CD14-positive monocyte (primary cell): ENCODE measurements around the gene LRRC3. TPM values are rescaled to one million over a fixed set of nuclear protein-coding genes. Genes with fewer than 3 reads are reported as not detected.

Experiments used
- DNase-seq, 3 donors: peaks; one replicate each; pipeline ENCODE4 v3.0.0-alpha.2; 2011 to 2022
- H2AFZ ChIP-seq: 2 replicates; pipeline ENCODE4 v1.6.0; 2012; ENCODE audit warnings: mild to moderate bottlenecking, low read depth, low read length, inconsistent platforms; ENCODE audit not compliant: insufficient read depth, poor library complexity, severe bottlenecking
- H3K27ac ChIP-seq, 2 donors: 1 replicate in 1 of 2; 2 replicates in 1 of 2; pipeline ENCODE4 v1.5.1; 2012 to 2013; ENCODE audit warnings: low read length in 2 of 2, control low read depth in 1 of 2, inconsistent platforms in 1 of 2, low read depth in 1 of 2, mild to moderate bottlenecking in 1 of 2
- H3K27me3 ChIP-seq, 2 donors: one replicate each; pipeline versions ENCODE4 v1.6.0 to v1.6.1; 2011 to 2013; ENCODE audit warnings: low read length in 2 of 2; ENCODE audit not compliant: control insufficient read depth in 2 of 2, insufficient read depth in 2 of 2
- H3K36me3 ChIP-seq, 2 donors: replicated peaks in 1 of 2; 1 replicate in 1 of 2; 2 replicates in 1 of 2; pipeline versions ENCODE4 v1.5.1 to v1.6.1; 2012 to 2013; ENCODE audit warnings: low read length in 2 of 2, control low read depth in 1 of 2, inconsistent platforms in 1 of 2, mild to moderate bottlenecking in 1 of 2; ENCODE audit not compliant: insufficient read depth in 2 of 2, control insufficient read depth in 1 of 2
- H3K4me1 ChIP-seq, 2 donors: 1 replicate in 1 of 2; 2 replicates in 1 of 2; pipeline versions ENCODE4 v1.5.1 to v1.6.1; 2012 to 2013; ENCODE audit warnings: low read length in 2 of 2, control low read depth in 1 of 2, inconsistent platforms in 1 of 2, mild to moderate bottlenecking in 1 of 2, moderate library complexity in 1 of 2; ENCODE audit not compliant: insufficient read depth in 2 of 2, control insufficient read depth in 1 of 2
- H3K4me2 ChIP-seq: replicated peaks from 2 replicates; pipeline ENCODE3; 2012; ENCODE audit warnings: low read length, moderate library complexity, mild to moderate bottlenecking; ENCODE audit not compliant: poor library complexity, severe bottlenecking; ENCODE audit errors: extremely low read depth
- H3K4me3 ChIP-seq, 3 experiments: fragments of 200-600 bp in 1 of 3; sonication (generic) in 1 of 3; replicated peaks in 1 of 3; 1 replicate in 2 of 3; 2 replicates in 1 of 3; pipeline ENCODE4 v1.5.1; 2011 to 2013; ENCODE audit warnings: low read length in 3 of 3, mild to moderate bottlenecking in 3 of 3, control low read depth in 2 of 3, low read depth in 2 of 3, inconsistent platforms in 1 of 3, moderate library complexity in 1 of 3
- H3K79me2 ChIP-seq: 2 replicates; pipeline ENCODE4 v1.6.0; 2012; ENCODE audit warnings: mild to moderate bottlenecking, control low read depth, inconsistent platforms, low read length, moderate library complexity; ENCODE audit not compliant: insufficient read depth
- H3K9ac ChIP-seq: 2 replicates; pipeline ENCODE4 v1.6.0; 2017; ENCODE audit warnings: low read length, mild to moderate bottlenecking; ENCODE audit not compliant: insufficient read depth, poor library complexity, severe bottlenecking
- H3K9me3 ChIP-seq, 2 donors: replicated peaks in 1 of 2; 1 replicate in 1 of 2; 2 replicates in 1 of 2; pipeline versions ENCODE4 v1.5.1 to v1.6.1; 2012 to 2013; ENCODE audit warnings: low read length in 2 of 2, control low read depth in 1 of 2; ENCODE audit not compliant: control insufficient read depth in 1 of 2, insufficient read depth in 1 of 2
- H4K20me1 ChIP-seq: 2 replicates; pipeline ENCODE4 v1.6.0; 2012; ENCODE audit warnings: mild to moderate bottlenecking, low read length, control low read depth, moderate library complexity; ENCODE audit not compliant: insufficient read depth
- H3K27ac Mint-ChIP-seq, 7 donors: one replicate each; pipeline ENCODE4 v1.8.0; 2020; ENCODE audit warnings: mild to moderate bottlenecking in 7 of 7, mixed read lengths in 7 of 7, moderate library complexity in 6 of 7, inconsistent platforms in 2 of 7
- H3K27me3 Mint-ChIP-seq, 3 donors: one replicate each; pipeline ENCODE4 v1.8.0; 2021 to 2022; ENCODE audit warnings: low read depth in 3 of 3, mild to moderate bottlenecking in 3 of 3, mixed read lengths in 3 of 3, moderate library complexity in 3 of 3, inconsistent platforms in 1 of 3
- H3K36me3 Mint-ChIP-seq, 2 donors: one replicate each; pipeline ENCODE4 v1.8.0; 2020; ENCODE audit warnings: mixed read lengths in 2 of 2, inconsistent platforms in 1 of 2, mild to moderate bottlenecking in 1 of 2
- H3K4me1 Mint-ChIP-seq: one replicate; pipeline ENCODE4 v1.8.0; 2020; ENCODE audit warnings: mild to moderate bottlenecking, mixed read lengths
- H3K4me3 Mint-ChIP-seq, 2 donors: one replicate each; pipeline ENCODE4 v1.8.0; 2020; ENCODE audit warnings: mild to moderate bottlenecking in 2 of 2, mixed read lengths in 2 of 2, moderate library complexity in 1 of 2
- H3K9me3 Mint-ChIP-seq, 7 donors: one replicate each; pipeline ENCODE4 v1.8.0; 2020 to 2022; ENCODE audit warnings: mixed read lengths in 7 of 7, mild to moderate bottlenecking in 6 of 7, moderate library complexity in 6 of 7, inconsistent platforms in 2 of 7
- CTCF ChIP-seq: fragments of 200-600 bp; IDR thresholded peaks from one replicate; pipeline ENCODE4 v1.8.0; 2022; ENCODE audit warnings: antibody characterized with exemption, mild to moderate bottlenecking
- WGBS: methylation state at CpG from one replicate; pipeline ENCODE4 v1.1.5; 2013; ENCODE audit warnings: missing lambda C conversion rate; ENCODE audit not compliant: insufficient coverage; 5-methylcytosine and 5-hydroxymethylcytosine counted together
- intact Hi-C, 2 donors: fragments of 100-400 bp; cut with micrococcal nuclease; formaldehyde crosslinking; loops; one replicate each; pipeline versions ENCODE4 v1.15.0 to v1.15.1; 2023
- polyA plus RNA-seq, 3 donors: library from polyadenylated mRNA; depleted of rRNA in 1 of 3; unstranded in 2 of 3; stranded (reverse) in 1 of 3; fragments of 300-500 nt in 2 of 3; fragments of >200 nt in 1 of 3; fragmentation: Illumina TruSeq in 2 of 3; gene quantifications; 1 replicate in 2 of 3; 2 replicates in 1 of 3; pipeline ENCODE4 v1.2.3, GENCODE V29; 2012 to 2021

Gene LRRC3
- polyA plus RNA-seq, 3 donors: 0.30 to 0.59 (median 0.41) TPM

- Histone ChIP-seq H3K4me3 (no peak overlapping the region), H3K9me3 (peaks cover 0 to 5% of the 10 kb centered on the region in 2 donors), H3K79me2 (no peaks in the 10 kb centered on the region), H3K27ac (no peak overlapping the region), H3K4me2 (no peak overlapping the region), H3K9ac (no peak overlapping the region), H2AFZ (no peak overlapping the region), H3K36me3 (peaks cover 86 to 94% of the 10 kb centered on the region in 2 donors), H4K20me1 (peaks cover 4% of the 10 kb centered on the region), H3K4me1 (no peaks in the 10 kb centered on the region), H3K27me3 (no peaks in the 10 kb centered on the region)
- DNase-seq: no peak
- TF ChIP-seq CTCF: no peak
- 88% methylated on average over 8 of the region's 11 CpGs for WGBS
- no peaks in the 10 kb centered on the region for H3K4me1 Mint-ChIP-seq
- intact Hi-C loops: no loop called here
- H3K4me3 Mint-ChIP-seq: no peak overlapping the region
- H3K27me3 Mint-ChIP-seq: peaks cover 0 to 2% (median 0%) of the 10 kb centered on the region in 3 donors
- peaks cover 70 to 91% of the 10 kb centered on the region in 2 donors for H3K36me3 Mint-ChIP-seq
- H3K9me3 Mint-ChIP-seq: peaks cover under 1 to 18% (median 3%) of the 10 kb centered on the region in 7 donors
- H3K27ac Mint-ChIP-seq: peak overlapping the region in 1 of 7 donors; percentile 35
Measured at GRCh38 chr21:44439211-44439600, 16.1 kb upstream of the LRRC3 start.

GRCh38 chr21:44440241-44441040 is 14.9 kb upstream of the LRRC3 start:
- Mint-ChIP-seq H3K27ac (no peak overlapping the region), H3K9me3 (peaks cover 6 to 27% (median 11%) of the 10 kb centered on the region in 7 donors), H3K36me3 (peaks cover 59 to 81% of the 10 kb centered on the region in 2 donors), H3K27me3 (peaks cover 1 to 3% (median 2%) of the 10 kb centered on the region in 3 donors), H3K4me3 (no peak overlapping the region), H3K4me1 (no peaks in the 10 kb centered on the region)
- Histone ChIP-seq H3K36me3 (peaks cover 74 to 81% of the 10 kb centered on the region in 2 donors), H4K20me1 (peaks cover 4% of the 10 kb centered on the region), H3K9ac (no peak overlapping the region), H3K4me3 (no peak overlapping the region), H3K27ac (no peak overlapping the region), H2AFZ (no peak overlapping the region), H3K4me2 (no peak overlapping the region), H3K79me2 (no peaks in the 10 kb centered on the region), H3K27me3 (no peaks in the 10 kb centered on the region), H3K9me3 (peaks cover 0 to 11% of the 10 kb centered on the region in 2 donors), H3K4me1 (no peaks in the 10 kb centered on the region)
- 96% methylated on average over 22 of the region's 33 CpGs for WGBS
- no peak for DNase-seq
- no peak for TF ChIP-seq CTCF
- intact Hi-C loops: no loop called here
